Lung (tissue), 12 donors: ENCODE data around the gene ACRBP. TPM values are rescaled to one million over a fixed set of nuclear protein-coding genes. Genes with fewer than 3 reads are reported as not detected.
A peak's percentile ranks its signal among the peaks of the same experiment; 100 is the strongest.

Experiments used
- ATAC-seq: fragments of 200-7000 bp; cut with Tn5 transposase; one replicate; pipeline ENCODE4 v1.9.1; 2020; ENCODE audit warnings: moderate number of reproducible peaks; ENCODE audit not compliant: insufficient read depth, low FRiP score
- DNase-seq, 3 donors: peaks; one replicate each; pipeline ENCODE4 v3.0.0-alpha.2; 2013 to 2017
- H3K27ac ChIP-seq, 2 donors: one replicate each; pipeline ENCODE4 v1.5.1; 2013; ENCODE audit warnings: mild to moderate bottlenecking in 2 of 2, moderate library complexity in 2 of 2, control low read depth in 1 of 2, inconsistent platforms in 1 of 2, low read depth in 1 of 2, low read length in 1 of 2
- H3K27me3 ChIP-seq, 3 donors: one replicate each; pipeline ENCODE4 v1.5.1; 2013; ENCODE audit warnings: low read length in 2 of 3; ENCODE audit not compliant: control insufficient read depth in 3 of 3, insufficient read depth in 3 of 3
- H3K36me3 ChIP-seq, 4 donors: one replicate each; pipeline ENCODE4 v1.5.1; 2013; ENCODE audit warnings: low read length in 4 of 4, mild to moderate bottlenecking in 1 of 4, moderate library complexity in 1 of 4; ENCODE audit not compliant: control insufficient read depth in 4 of 4, insufficient read depth in 4 of 4
- H3K4me1 ChIP-seq, 5 donors: one replicate each; pipeline ENCODE4 v1.5.1; 2013; ENCODE audit warnings: low read length in 5 of 5, mild to moderate bottlenecking in 2 of 5, moderate library complexity in 1 of 5; ENCODE audit not compliant: control insufficient read depth in 5 of 5, insufficient read depth in 5 of 5
- H3K4me3 ChIP-seq: one replicate; pipeline ENCODE4 v1.5.1; 2013; ENCODE audit warnings: mild to moderate bottlenecking, control low read depth, moderate library complexity
- H3K9ac ChIP-seq, 2 donors: one replicate each; pipeline ENCODE4 v1.5.1; 2013; ENCODE audit warnings: low read length in 2 of 2, control low read depth in 1 of 2; ENCODE audit not compliant: insufficient read depth in 1 of 2
- H3K9me3 ChIP-seq, 4 donors: one replicate each; pipeline ENCODE4 v1.5.1; 2013; ENCODE audit warnings: low read length in 3 of 4, mild to moderate bottlenecking in 1 of 4, moderate library complexity in 1 of 4; ENCODE audit not compliant: control insufficient read depth in 4 of 4, insufficient read depth in 3 of 4
- WGBS, 2 donors: extraction: QIAGEN DNeasy Blood & Tissue Kit; methylation state at CpG; one replicate each; pipeline ENCODE4 v1.1.7; 2013; 5-methylcytosine and 5-hydroxymethylcytosine counted together
- polyA plus RNA-seq, 2 donors: library from polyadenylated mRNA; stranded (reverse); fragments of 200-250 nt; gene quantifications; one replicate each; pipeline ENCODE4 v1.2.1, GENCODE V29; 2013
- total RNA-seq, 2 donors: library from RNA; depleted of rRNA in 1 of 2; stranded (reverse); fragments of >200 nt in 1 of 2; gene quantifications; one replicate each; pipeline ENCODE4 v1.2.1, GENCODE V29; 2014 to 2021
- TF ChIP-seq, protein P1 (sequence below): IDR thresholded peaks from 2 replicates; pipeline ENCODE4 v1.5.1; 2012; ENCODE audit warnings: mild to moderate bottlenecking; ENCODE audit errors: control extremely low read depth, extremely low read depth
- donor health status: control.
- donor health status: control.
- donor health status: Bipolar disorder and iron deficiency.
- donor health status: healthy.
- donor health status: DM: yes; HTN: yes; CAD: no.

Gene ACRBP
- total and polyA plus RNA-seq, 4 donors, result 0.93 to 8.7 (median 3.8) TPM

DNA sequence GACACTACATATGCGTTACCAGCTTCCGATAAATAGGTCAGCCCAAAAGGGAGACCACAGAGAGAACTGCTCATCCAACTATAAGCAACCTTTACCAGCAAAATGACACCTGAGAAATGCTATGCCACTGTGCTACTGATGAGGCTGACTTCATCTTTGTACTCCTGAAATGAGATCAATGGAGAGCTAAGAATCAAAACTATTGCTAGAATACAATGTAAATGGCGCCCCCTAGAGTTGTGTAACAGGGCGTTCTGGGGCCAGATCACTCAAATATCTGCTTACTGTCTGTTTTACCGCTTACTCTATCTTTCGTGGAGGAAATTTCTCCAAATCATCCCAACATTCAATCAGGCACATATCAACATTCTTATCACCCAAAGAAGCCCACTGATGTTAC lies 37.4 kb upstream of the ACRBP start:
- H3K9me3 ChIP-seq, result no peaks in the 10 kb centered on the region
- H3K9ac ChIP-seq, result no peak overlapping the region
- H3K4me1 ChIP-seq, result peaks cover 3 to 16% (median 8%) of the 10 kb centered on the region in 5 donors
- H3K27me3 ChIP-seq, result no peaks in the 10 kb centered on the region
- peaks cover 0 to 16% (median 11%) of the 10 kb centered on the region in 4 donors for H3K36me3 ChIP-seq
- ATAC-seq, result no peak
- DNase-seq, result peak in 2 of 3 donors; percentile 34 to 36
- WGBS, 2 donors, result 67 to 69% methylated on average over 6 of the region's 6 CpGs
- H3K4me3 ChIP-seq, result no peak overlapping the region
- H3K27ac ChIP-seq, result no peak overlapping the region
- TF ChIP-seq, protein P1, sequence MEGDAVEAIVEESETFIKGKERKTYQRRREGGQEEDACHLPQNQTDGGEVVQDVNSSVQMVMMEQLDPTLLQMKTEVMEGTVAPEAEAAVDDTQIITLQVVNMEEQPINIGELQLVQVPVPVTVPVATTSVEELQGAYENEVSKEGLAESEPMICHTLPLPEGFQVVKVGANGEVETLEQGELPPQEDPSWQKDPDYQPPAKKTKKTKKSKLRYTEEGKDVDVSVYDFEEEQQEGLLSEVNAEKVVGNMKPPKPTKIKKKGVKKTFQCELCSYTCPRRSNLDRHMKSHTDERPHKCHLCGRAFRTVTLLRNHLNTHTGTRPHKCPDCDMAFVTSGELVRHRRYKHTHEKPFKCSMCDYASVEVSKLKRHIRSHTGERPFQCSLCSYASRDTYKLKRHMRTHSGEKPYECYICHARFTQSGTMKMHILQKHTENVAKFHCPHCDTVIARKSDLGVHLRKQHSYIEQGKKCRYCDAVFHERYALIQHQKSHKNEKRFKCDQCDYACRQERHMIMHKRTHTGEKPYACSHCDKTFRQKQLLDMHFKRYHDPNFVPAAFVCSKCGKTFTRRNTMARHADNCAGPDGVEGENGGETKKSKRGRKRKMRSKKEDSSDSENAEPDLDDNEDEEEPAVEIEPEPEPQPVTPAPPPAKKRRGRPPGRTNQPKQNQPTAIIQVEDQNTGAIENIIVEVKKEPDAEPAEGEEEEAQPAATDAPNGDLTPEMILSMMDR, result no peak

DNA sequence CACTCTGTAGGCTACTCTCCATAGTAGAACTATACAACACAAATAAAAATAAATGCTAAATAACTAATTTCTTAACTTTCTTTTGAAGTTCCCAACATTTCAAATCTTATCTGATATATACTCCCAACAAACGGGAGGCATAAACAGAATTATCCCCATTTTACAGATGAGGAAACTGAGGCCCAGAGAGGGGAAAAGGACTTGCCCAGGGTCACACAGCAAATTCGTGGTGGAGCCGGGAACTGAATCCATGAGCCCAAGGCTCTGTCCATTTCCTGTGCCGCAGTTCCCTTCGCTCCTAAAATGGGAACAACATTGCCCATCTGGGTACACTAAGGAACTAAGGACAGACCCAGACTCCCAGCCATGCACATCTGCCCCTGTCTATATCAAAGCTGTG lies 29.7 kb upstream of the ACRBP start:
- Histone ChIP-seq H3K9ac (no peak overlapping the region), H3K27ac (no peak overlapping the region), H3K9me3 (no peaks in the 10 kb centered on the region), H3K4me3 (no peak overlapping the region), H3K36me3 (peaks cover 39 to 60% (median 41%) of the 10 kb centered on the region in 4 donors), H3K27me3 (no peaks in the 10 kb centered on the region), H3K4me1 (peaks cover 0 to 2% (median 0%) of the 10 kb centered on the region in 5 donors)
- DNase-seq (no peak), ATAC-seq (no peak)
- 96 to 97% methylated on average over 5 of the region's 5 CpGs for WGBS, 2 donors
- TF ChIP-seq, protein P1, result no peak

DNA sequence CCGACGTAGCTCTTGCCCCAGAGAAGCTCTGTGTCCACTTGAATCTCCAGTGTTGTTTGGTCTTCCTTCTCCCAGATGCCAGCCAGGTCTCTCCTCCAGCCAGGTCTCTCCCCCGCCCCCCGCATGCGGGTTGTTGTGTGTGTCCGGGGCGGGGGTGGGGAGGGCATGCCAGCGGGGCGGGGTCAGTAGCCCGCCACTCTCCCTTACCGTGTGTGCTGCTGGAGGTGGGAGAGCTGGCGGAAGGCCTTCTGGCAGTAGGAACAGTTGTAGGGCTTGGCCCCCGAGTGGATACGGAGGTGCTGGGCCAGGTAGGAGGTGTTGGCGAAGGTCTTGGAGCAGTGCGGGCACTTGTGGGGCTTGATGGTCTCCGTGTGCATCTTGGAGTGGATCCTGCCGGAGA lies 24.9 kb upstream of the ACRBP start:
- H3K9ac ChIP-seq, result no peak overlapping the region

More for the DNA sequence above, 24.9 kb upstream of the ACRBP start:
- ATAC-seq (no peak), DNase-seq (no peak)
- Histone ChIP-seq H3K27me3 (no peaks in the 10 kb centered on the region), H3K9me3 (no peaks in the 10 kb centered on the region), H3K4me1 (no peaks in the 10 kb centered on the region), H3K4me3 (no peak overlapping the region), H3K27ac (no peak overlapping the region), H3K36me3 (peaks cover 42 to 69% (median 59%) of the 10 kb centered on the region in 4 donors)
- TF ChIP-seq, protein P1, result no peak
- WGBS, 2 donors, result 92 to 97% methylated on average over 16 to 18 of the region's 18 CpGs
